K562 (cell line): ENCODE data around the gene DEK. TPM values are rescaled to one million over a fixed set of nuclear protein-coding genes. Genes with fewer than 3 reads are reported as not detected.

ENCODE experiments used
- DDX20 ChIP-seq: fragments of 450-650 bp; IDR thresholded peaks from 2 replicates; pipeline ENCODE4 v1.6.1; 2016; ENCODE audit warnings: missing genetic modification characterization, low read depth, mild to moderate bottlenecking, missing compliant biosample characterization, moderate library complexity
- EP300 ChIP-seq: IDR thresholded peaks from 2 replicates; pipeline ENCODE4 v1.6.1; 2012; ENCODE audit warnings: low read length, improper control_type of control experiment
- FOSL1 ChIP-seq: fragments of 200-800 bp; sonication (Bioruptor generic); conservative IDR thresholded peaks from 2 replicates; pipeline ENCODE4 v1.6.1; 2016; ENCODE audit warnings: missing genetic modification characterization, missing compliant biosample characterization
- JUN ChIP-seq, 2 experiments: sonication (generic) in 1 of 2; formaldehyde crosslinking in 1 of 2; IDR thresholded peaks; 2 replicates each; pipeline versions ENCODE4 v1.6.1 to v1.8.0; 2012 to 2022; ENCODE audit warnings: borderline replicate concordance in 2 of 2, mild to moderate bottlenecking in 2 of 2, improper control_type of control experiment in 1 of 2, low read depth in 1 of 2, low read length in 1 of 2, missing genetic modification reagents in 1 of 2
- POU5F1 ChIP-seq: fragments of 150-350 bp; IDR thresholded peaks from 2 replicates; pipeline ENCODE4 v1.6.1; 2014; ENCODE audit warnings: borderline replicate concordance, low read length, low read depth, mild to moderate bottlenecking; ENCODE audit not compliant: partially characterized antibody
- SMAD4 ChIP-seq: fragments of 250-450 bp; sonication (Bioruptor Pico); conservative IDR thresholded peaks from 2 replicates; pipeline ENCODE4 v1.8.0; 2021; ENCODE audit warnings: inconsistent platforms, mild to moderate bottlenecking, moderate library complexity
- YY1 ChIP-seq, 3 experiments: IDR thresholded peaks; 2 replicates each; pipeline ENCODE4 v1.6.1; 2011; ENCODE audit warnings: low read length in 2 of 3, mild to moderate bottlenecking in 2 of 3, moderate library complexity in 2 of 3, borderline replicate concordance in 1 of 3, control low read depth in 1 of 3, low read depth in 1 of 3; ENCODE audit not compliant: insufficient read depth in 3 of 3, insufficient replicate concordance in 2 of 3, control insufficient read depth in 1 of 3, insufficient read length in 1 of 3; ENCODE audit errors: extremely low read depth in 1 of 3
- ZBTB8A ChIP-seq: fragments of 450-650 bp; IDR thresholded peaks from 2 replicates; pipeline ENCODE4 v1.6.1; 2018; ENCODE audit warnings: mild to moderate bottlenecking, moderate library complexity; ENCODE audit not compliant: partially characterized antibody
- ZNF197 ChIP-seq: fragments of 200-800 bp; sonication (Bioruptor generic); IDR thresholded peaks from 2 replicates; pipeline ENCODE4 v1.6.1; 2016; ENCODE audit warnings: low read depth, missing genetic modification characterization, missing compliant biosample characterization
- ZNF395 ChIP-seq: fragments of 200-800 bp; sonication (Bioruptor generic); IDR thresholded peaks from 2 replicates; pipeline ENCODE4 v1.6.1; 2017; ENCODE audit warnings: missing genetic modification characterization, missing compliant biosample characterization
- ZNF41 ChIP-seq: fragments of 250-450 bp; sonication (Bioruptor Pico); conservative IDR thresholded peaks from 2 replicates; pipeline ENCODE4 v1.4.0; 2020; ENCODE audit warnings: mild to moderate bottlenecking
- polyA plus RNA-seq, 8 experiments: library from polyadenylated mRNA; depleted of rRNA in 4 of 8; stranded (reverse) in 5 of 8; unstranded in 3 of 8; fragments of >200 nt; fragmentation: Nextera tagmentation in 2 of 8; fragmentation: Illumina TruSeq in 1 of 8; extraction: Ambion mirVana in 2 of 8; extraction: Trizol in 1 of 8; gene quantifications; 2 replicates each; pipeline versions ENCODE4 v1.2.1 to v1.2.3, GENCODE V29; 2011 to 2014; ENCODE audit warnings: inconsistent platforms in 1 of 8, missing spikeins in 1 of 8
- total RNA-seq, 7 experiments: library from RNA; depleted of rRNA in 6 of 7; stranded (reverse); fragments of >200 nt in 6 of 7; fragmentation: Illumina TruSeq in 2 of 7; extraction: Trizol in 2 of 7; gene quantifications; 2 replicates each; pipeline versions ENCODE4 v1.2.1 to v1.2.3, GENCODE V29; 2011 to 2021; ENCODE audit warnings: low replicate concordance in 1 of 7
- TF ChIP-seq, protein P1 (sequence below): fragments of 250-450 bp; sonication (Bioruptor Pico); IDR thresholded peaks from 2 replicates; pipeline ENCODE4 v1.4.0; 2020; ENCODE audit warnings: mild to moderate bottlenecking, moderate library complexity, borderline replicate concordance
- TF ChIP-seq, protein P2 (sequence below): fragments of 450-650 bp; IDR thresholded peaks from 2 replicates; pipeline ENCODE4 v1.6.1; 2016; ENCODE audit warnings: missing biosample characterization, missing genetic modification characterization

Gene DEK
- total and polyA plus RNA-seq, 9 of the 15 experiments (the other 6 are each of a cell fraction or from before 2014, with no cell fraction given), result 82.3 to 338 (median 184) TPM

GRCh38 chr6:18242062-18242851 lies 22.1 kb downstream of the DEK start (continued):
- TF ChIP-seq ZNF395 (peak; percentile 94; the same call in 1 of the 2 replicates), EP300 (peak; percentile 68), FOSL1 (tag) (peak; percentile 93), ZNF41 (CRISPR knock-in tag) (0 out of 2 replicates have a peak, but pooled peaks have one; percentile 58), JUN (IDR thresholded peaks at IDR 0.05; ENCODE audit: borderline replicate concordance, low read depth, low read length) (peak; percentile 83; the same call in 1 of the 2 replicates), JUN (CRISPR knock-in tag; IDR thresholded peaks at IDR 0.05; ENCODE audit: borderline replicate concordance) (peak; percentile 72; the same call in 1 of the 2 replicates), ZBTB8A (no peak), YY1 (IDR thresholded peaks at IDR 0.05; ENCODE audit: borderline replicate concordance in 1 of 3, control insufficient read depth in 1 of 3, extremely low read depth in 1 of 3, insufficient read depth in 3 of 3, insufficient read length in 1 of 3, insufficient replicate concordance in 2 of 3, low read depth in 1 of 3, low read length in 2 of 3) (peak in 1 of 3 experiments; percentile 58), SMAD4 (CRISPR knock-in tag) (peak; percentile 81), POU5F1 (no peak), ZNF197 (CRISPR knock-in tag) (peak; percentile 58; the same call in 1 of the 2 replicates), DDX20 (tag) (peak; percentile 83)
- TF ChIP-seq, protein P1, sequence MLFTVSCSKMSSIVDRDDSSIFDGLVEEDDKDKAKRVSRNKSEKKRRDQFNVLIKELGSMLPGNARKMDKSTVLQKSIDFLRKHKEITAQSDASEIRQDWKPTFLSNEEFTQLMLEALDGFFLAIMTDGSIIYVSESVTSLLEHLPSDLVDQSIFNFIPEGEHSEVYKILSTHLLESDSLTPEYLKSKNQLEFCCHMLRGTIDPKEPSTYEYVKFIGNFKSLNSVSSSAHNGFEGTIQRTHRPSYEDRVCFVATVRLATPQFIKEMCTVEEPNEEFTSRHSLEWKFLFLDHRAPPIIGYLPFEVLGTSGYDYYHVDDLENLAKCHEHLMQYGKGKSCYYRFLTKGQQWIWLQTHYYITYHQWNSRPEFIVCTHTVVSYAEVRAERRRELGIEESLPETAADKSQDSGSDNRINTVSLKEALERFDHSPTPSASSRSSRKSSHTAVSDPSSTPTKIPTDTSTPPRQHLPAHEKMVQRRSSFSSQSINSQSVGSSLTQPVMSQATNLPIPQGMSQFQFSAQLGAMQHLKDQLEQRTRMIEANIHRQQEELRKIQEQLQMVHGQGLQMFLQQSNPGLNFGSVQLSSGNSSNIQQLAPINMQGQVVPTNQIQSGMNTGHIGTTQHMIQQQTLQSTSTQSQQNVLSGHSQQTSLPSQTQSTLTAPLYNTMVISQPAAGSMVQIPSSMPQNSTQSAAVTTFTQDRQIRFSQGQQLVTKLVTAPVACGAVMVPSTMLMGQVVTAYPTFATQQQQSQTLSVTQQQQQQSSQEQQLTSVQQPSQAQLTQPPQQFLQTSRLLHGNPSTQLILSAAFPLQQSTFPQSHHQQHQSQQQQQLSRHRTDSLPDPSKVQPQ, result no peak
- TF ChIP-seq, protein P2, sequence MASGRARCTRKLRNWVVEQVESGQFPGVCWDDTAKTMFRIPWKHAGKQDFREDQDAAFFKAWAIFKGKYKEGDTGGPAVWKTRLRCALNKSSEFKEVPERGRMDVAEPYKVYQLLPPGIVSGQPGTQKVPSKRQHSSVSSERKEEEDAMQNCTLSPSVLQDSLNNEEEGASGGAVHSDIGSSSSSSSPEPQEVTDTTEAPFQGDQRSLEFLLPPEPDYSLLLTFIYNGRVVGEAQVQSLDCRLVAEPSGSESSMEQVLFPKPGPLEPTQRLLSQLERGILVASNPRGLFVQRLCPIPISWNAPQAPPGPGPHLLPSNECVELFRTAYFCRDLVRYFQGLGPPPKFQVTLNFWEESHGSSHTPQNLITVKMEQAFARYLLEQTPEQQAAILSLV, result peak; percentile 65
